ENCODE data around the gene SLC25A41.
"Not testable (repeated sequence)": the region's sequence is repeated elsewhere in the genome, so short reads cannot be mapped to it uniquely, and the experiment has no call there.

SLC25A41 gene

GRCh38 chr19:6406401-6406800 lies 27.2 kb downstream of the SLC25A41 start:
- TF ChIP-seq CTCF (IDR thresholded peaks at IDR 0.05; ENCODE audit: control insufficient read depth, extremely low read depth, insufficient read depth) = no peak
- no peak for DNase-seq (ENCODE audit: low read depth)
- no peak overlapping the region for H3K4me3 ChIP-seq (ENCODE audit: low read depth, low read length)

GRCh38 chr19:6402837-6403608 lies 30.5 kb downstream of the SLC25A41 start:
- DNase-seq (ENCODE audit: low read depth) = no peak
- H3K4me3 ChIP-seq (ENCODE audit: low read depth, low read length) = no peak overlapping the region
- no peak for TF ChIP-seq CTCF (IDR thresholded peaks at IDR 0.05; ENCODE audit: control insufficient read depth, extremely low read depth, insufficient read depth)

- H3K4me3 ChIP-seq (ENCODE audit: low read depth, low read length) = no peak overlapping the region
- no peak for TF ChIP-seq CTCF (IDR thresholded peaks at IDR 0.05; ENCODE audit: control insufficient read depth, extremely low read depth, insufficient read depth)
- no peak for DNase-seq (ENCODE audit: low read depth)
Measured at GRCh38 chr19:6402058-6402457, 31.5 kb downstream of the SLC25A41 start.

GRCh38 chr19:6400062-6400944 lies 33.3 kb downstream of the SLC25A41 start:
- DNase-seq (ENCODE audit: low read depth); H3K4me3 ChIP-seq (ENCODE audit: low read depth, low read length): not testable (repeated sequence)

- no peak for TF ChIP-seq CTCF (IDR thresholded peaks at IDR 0.05; ENCODE audit: control insufficient read depth, extremely low read depth, insufficient read depth)
- H3K4me3 ChIP-seq (ENCODE audit: low read depth, low read length) = no peak overlapping the region
- no peak for DNase-seq (ENCODE audit: low read depth)
Measured at GRCh38 chr19:6396305-6396704, 37.3 kb downstream of the SLC25A41 start.

GRCh38 chr19:6394831-6395230 lies 38.7 kb downstream of the SLC25A41 start:
- no peak for DNase-seq (ENCODE audit: low read depth)
- TF ChIP-seq CTCF (IDR thresholded peaks at IDR 0.05; ENCODE audit: control insufficient read depth, extremely low read depth, insufficient read depth) = no peak
- no peak overlapping the region for H3K4me3 ChIP-seq (ENCODE audit: low read depth, low read length)

- H3K4me3 ChIP-seq (ENCODE audit: low read depth, low read length) = peak overlapping the region; percentile 81
- no peak for TF ChIP-seq CTCF (IDR thresholded peaks at IDR 0.05; ENCODE audit: control insufficient read depth, extremely low read depth, insufficient read depth)
- no peak for DNase-seq (ENCODE audit: low read depth)
Measured at GRCh38 chr19:6393983-6394412, 39.6 kb downstream of the SLC25A41 start.

All from LNCaP clone FGC (cell line).